ENCODE measurements around the gene PIK3R2. TPM values are rescaled to one million over a fixed set of nuclear protein-coding genes. Genes with fewer than 3 reads are reported as not detected.

Gene PIK3R2
- total and polyA plus RNA-seq, 2 of the 8 experiments (the other 6 are each of a cell fraction or from before 2014, with no cell fraction given), result 21.7 to 57.1 TPM

DNA sequence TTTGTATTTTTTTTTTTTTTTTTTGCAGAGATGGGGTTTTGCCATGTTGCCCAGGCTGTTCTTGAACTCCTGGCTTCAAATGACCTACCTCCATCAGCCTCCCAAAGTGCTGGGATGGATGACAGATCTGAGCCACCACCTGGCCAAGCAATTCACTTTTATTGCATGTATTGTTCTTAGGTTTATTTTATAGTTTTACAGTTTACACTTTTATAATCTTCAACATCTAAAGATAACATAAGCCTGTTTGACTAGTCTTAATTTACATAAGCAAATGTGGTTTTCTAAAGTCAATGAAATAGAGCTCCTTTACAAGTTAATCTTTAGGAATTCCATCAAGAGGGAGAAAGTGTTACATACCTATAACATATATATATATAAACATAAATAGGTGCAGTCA lies 30.6 kb downstream of the PIK3R2 start:
- Histone ChIP-seq H3K23ac (ENCODE audit: insufficient read length) (no peak overlapping the region), H2BK12ac (ENCODE audit: low read depth, low read length) (no peak overlapping the region), H2BK15ac (ENCODE audit: low read length) (no peak overlapping the region), H4K8ac (ENCODE audit: extremely low read depth, insufficient read depth, low read length) (no peak overlapping the region), H4K20me1 (replicated peaks in 1 of 2; ENCODE audit: control insufficient read depth in 1 of 2, insufficient read depth in 2 of 2, low read length in 2 of 2) (no peaks in the 10 kb centered on the region), H3K27ac (ENCODE audit: low read depth, low read length) (no peak overlapping the region), H2AK5ac (ENCODE audit: low read depth, low read length) (no peak overlapping the region), H3K9me3 (ENCODE audit: insufficient read depth in 2 of 2, low read depth in 1 of 2, low read length in 1 of 2) (no peaks in the 10 kb centered on the region), H3K79me1 (ENCODE audit: low read depth, low read length) (no peaks in the 10 kb centered on the region), H3K36me3 (ENCODE audit: control insufficient read depth in 2 of 4, insufficient read depth in 4 of 4, low read length in 3 of 4) (no peaks in the 10 kb centered on the region), H3K18ac (ENCODE audit: extremely low read depth, low read length) (no peak overlapping the region), H3K56ac (replicated peaks; ENCODE audit: insufficient read length, low read depth, low read length) (no peak overlapping the region), H3K4ac (replicated peaks; ENCODE audit: insufficient read length, low read depth, low read length) (no peak overlapping the region), H3K27me3 (replicated peaks in 1 of 4; ENCODE audit: control insufficient read depth in 3 of 4, extremely low read depth in 1 of 4, insufficient read depth in 3 of 4, low read length in 3 of 4) (no peaks in the 10 kb centered on the region), H3K23me2 (ENCODE audit: low read depth, low read length) (no peaks in the 10 kb centered on the region), H3K4me1 (replicated peaks in 1 of 4; ENCODE audit: control insufficient read depth in 3 of 4, insufficient read depth in 4 of 4, low read length in 3 of 4) (peaks cover 0 to 5% (median 1%) of the 10 kb centered on the region in 4 experiments; a peak in 4 of 7 replicates), H2BK120ac (replicated peaks; ENCODE audit: low read depth, low read length) (no peak overlapping the region), H2AFZ (ENCODE audit: low read length) (no peak overlapping the region), H4K5ac (ENCODE audit: insufficient read length, low read depth, low read length) (no peak overlapping the region), H3K79me2 (ENCODE audit: control insufficient read depth in 1 of 2, insufficient read depth in 2 of 2, low read length in 2 of 2) (no peaks in the 10 kb centered on the region), H2BK20ac (ENCODE audit: low read length) (no peak overlapping the region), H4K91ac (replicated peaks; ENCODE audit: insufficient read length, low read length) (no peak overlapping the region), H3K14ac (ENCODE audit: insufficient read length) (no peak overlapping the region), H3K4me3 (ENCODE audit: extremely low read depth in 1 of 4, insufficient read depth in 2 of 4, low read depth in 3 of 4, low read length in 4 of 4) (no peak overlapping the region), H3K9ac (replicated peaks in 1 of 4; ENCODE audit: extremely low read depth in 1 of 4, low read depth in 3 of 4, low read length in 3 of 4) (no peak overlapping the region), H2BK5ac (ENCODE audit: low read depth, low read length) (no peak overlapping the region), H3K4me2 (ENCODE audit: insufficient read depth in 1 of 2, low read depth in 2 of 2, low read length in 2 of 2) (no peak overlapping the region)
- DNase-seq (ENCODE audit: low read depth in 1 of 2, low spot score in 2 of 2), result no peak
- no peak for FAIRE-seq
- ChIA-PET CTCF (ENCODE audit: partially characterized antibody) (interaction anchor here (0.6 to 4.1 kb wide), 6 partner anchors 8 to 141 kb away, joined by 3 to 20 read pairs (median 4); partner anchors contain the start of gene MPV17L2), POLR2A (ENCODE audit: partially characterized antibody) (interaction anchor here (0.8 to 1.3 kb wide), 5 partner anchors 9 to 62 kb away, joined by 3 to 7 read pairs (median 4); partner anchors contain the start of gene IFI30)
- TF ChIP-seq BACH1 (IDR thresholded peaks at IDR 0.05; ENCODE audit: low read length) (no peak), BRCA1 (IDR thresholded peaks at IDR 0.05; ENCODE audit: low read depth, low read length) (no peak), ASH2L (IDR thresholded peaks at IDR 0.05; ENCODE audit: low read length) (no peak), SP1 (IDR thresholded peaks at IDR 0.05; ENCODE audit: low read depth, low read length) (no peak), KDM1A (IDR thresholded peaks at IDR 0.05; ENCODE audit: borderline replicate concordance, low read length) (no peak), SP2 (IDR thresholded peaks at IDR 0.05; ENCODE audit: low read length) (no peak), RAD21 (IDR thresholded peaks at IDR 0.05 in 1 of 2, conservative IDR thresholded peaks at IDR 0.05 in 1 of 2; ENCODE audit: low read depth in 2 of 2, low read length in 2 of 2) (no peak), PHF8 (conservative IDR thresholded peaks at IDR 0.05; ENCODE audit: low read depth, low read length) (no peak), GABPA (IDR thresholded peaks at IDR 0.05; ENCODE audit: borderline replicate concordance, insufficient read depth, low read length) (no peak), TAF1 (IDR thresholded peaks at IDR 0.05; ENCODE audit: low read depth, low read length) (no peak), RXRA (IDR thresholded peaks at IDR 0.05; ENCODE audit: insufficient read depth, low read depth, low read length) (no peak)
